ENCODE measurements around the gene TTC28. TPM values are rescaled to one million over a fixed set of nuclear protein-coding genes. Genes with fewer than 3 reads are reported as not detected.

TTC28 gene
- total RNA-seq, 2 donors from 2014 or later: 29.2 to 74.6 TPM

DNA sequence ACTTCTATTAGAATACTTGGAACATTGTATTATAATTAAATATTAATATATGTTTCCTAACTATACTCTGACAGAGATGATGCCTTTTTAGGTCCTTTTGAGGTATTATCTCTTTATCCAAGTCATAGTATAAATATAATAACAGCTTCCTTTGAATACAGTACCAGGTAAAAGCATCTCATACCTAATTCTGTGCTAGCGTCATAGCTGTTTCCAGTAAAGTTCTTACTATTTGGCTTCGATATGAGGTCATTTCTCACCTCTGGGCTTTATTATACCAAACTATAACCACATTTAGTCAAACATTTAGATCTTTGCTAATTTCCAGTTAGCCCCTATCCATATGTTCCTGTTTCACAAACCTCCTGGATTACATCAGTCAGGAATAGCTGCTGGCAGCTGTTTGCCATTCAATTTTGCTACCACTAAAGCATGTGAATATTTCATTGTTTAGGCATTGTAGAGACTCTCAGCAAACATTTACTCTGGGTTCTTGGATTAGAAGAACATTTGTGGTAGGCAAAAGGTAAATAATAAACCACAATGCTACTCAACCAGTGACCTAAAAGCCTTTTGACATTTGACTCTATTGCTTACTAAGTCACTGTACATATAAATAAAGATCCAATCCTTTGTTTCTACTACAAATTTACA, 255.1 kb downstream of the TTC28 start:
- no peaks in the 10 kb centered on the region for H3K36me3 ChIP-seq
- H3K9me3 ChIP-seq: no peaks in the 10 kb centered on the region
- intact Hi-C loops (cut with DNase I): no loop called here
- H3K27ac ChIP-seq: no peak overlapping the region
- DNase-seq (ENCODE audit: low spot score): no peak
- TF ChIP-seq CTCF (IDR thresholded peaks at IDR 0.05) (no peak), POLR2AphosphoS5 (IDR thresholded peaks at IDR 0.05) (no peak), POLR2A (IDR thresholded peaks at IDR 0.05) (no peak)
- 62% methylated on average over 2 of the region's 2 CpGs for WGBS
- no peak overlapping the region for H3K4me3 ChIP-seq
- no peaks in the 10 kb centered on the region for H3K27me3 ChIP-seq (replicated peaks; ENCODE audit: insufficient read depth)
- no peaks in the 10 kb centered on the region for H3K4me1 ChIP-seq (replicated peaks)

- Histone ChIP-seq H3K4me3 (no peak overlapping the region), H3K9me3 (no peaks in the 10 kb centered on the region), H3K27me3 (replicated peaks; ENCODE audit: insufficient read depth) (no peaks in the 10 kb centered on the region), H3K27ac (no peak overlapping the region), H3K36me3 (no peaks in the 10 kb centered on the region), H3K4me1 (replicated peaks) (no peaks in the 10 kb centered on the region)
- intact Hi-C loops (cut with DNase I): no loop called here
- WGBS: 93% methylated on average over 2 of the region's 2 CpGs
- TF ChIP-seq POLR2A (IDR thresholded peaks at IDR 0.05): no peak
- TF ChIP-seq CTCF (IDR thresholded peaks at IDR 0.05): no peak
- TF ChIP-seq POLR2AphosphoS5 (IDR thresholded peaks at IDR 0.05): no peak
- no peak for DNase-seq (ENCODE audit: low spot score)
Observed at GRCh38 chr22:28419919-28420318, 259.7 kb downstream of the TTC28 start.

DNA sequence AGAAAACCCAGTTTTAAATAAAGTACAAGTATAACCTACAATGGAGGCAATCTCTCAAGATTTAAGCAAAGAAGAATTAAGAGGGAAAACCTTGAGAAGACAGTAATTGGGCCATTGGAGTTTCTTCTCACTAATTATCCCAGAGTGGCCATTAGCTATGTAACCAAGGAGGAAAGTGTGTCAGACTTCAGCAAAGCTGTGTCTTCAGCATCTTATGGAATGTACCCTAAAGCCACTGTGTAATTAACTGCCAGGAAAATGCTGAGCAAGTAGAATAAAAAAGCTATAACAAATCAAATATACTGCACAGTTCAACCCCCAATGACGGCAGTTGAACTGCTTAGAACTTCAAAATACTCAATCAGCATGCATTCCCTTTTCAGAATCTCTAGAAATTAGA, 261.6 kb downstream of the TTC28 start:
- 97% methylated on average over 1 of the region's 1 CpG for WGBS
- Histone ChIP-seq H3K27me3 (replicated peaks; ENCODE audit: insufficient read depth) (no peaks in the 10 kb centered on the region), H3K4me3 (no peak overlapping the region), H3K36me3 (no peaks in the 10 kb centered on the region), H3K4me1 (replicated peaks) (no peaks in the 10 kb centered on the region), H3K27ac (no peak overlapping the region), H3K9me3 (no peaks in the 10 kb centered on the region)
- intact Hi-C loops (cut with DNase I): no loop called here
- no peak for TF ChIP-seq POLR2A (IDR thresholded peaks at IDR 0.05)
- no peak for TF ChIP-seq CTCF (IDR thresholded peaks at IDR 0.05)
- TF ChIP-seq POLR2AphosphoS5 (IDR thresholded peaks at IDR 0.05): no peak
- DNase-seq (ENCODE audit: low spot score): no peak

- H3K4me1 ChIP-seq (replicated peaks): no peaks in the 10 kb centered on the region
- DNase-seq (ENCODE audit: low spot score): no peak
- TF ChIP-seq POLR2A (IDR thresholded peaks at IDR 0.05): no peak
- no peak for TF ChIP-seq CTCF (IDR thresholded peaks at IDR 0.05)
- no peak for TF ChIP-seq POLR2AphosphoS5 (IDR thresholded peaks at IDR 0.05)
- H3K4me3 ChIP-seq: no peak overlapping the region
- no peaks in the 10 kb centered on the region for H3K9me3 ChIP-seq
- no peaks in the 10 kb centered on the region for H3K36me3 ChIP-seq
- WGBS: 39% methylated on average over 2 of the region's 2 CpGs
- no peaks in the 10 kb centered on the region for H3K27me3 ChIP-seq (replicated peaks; ENCODE audit: insufficient read depth)
- no peak overlapping the region for H3K27ac ChIP-seq
- intact Hi-C loops (cut with DNase I): no loop called here
Observed at GRCh38 chr22:28417431-28417830, 262.2 kb downstream of the TTC28 start.

DNA sequence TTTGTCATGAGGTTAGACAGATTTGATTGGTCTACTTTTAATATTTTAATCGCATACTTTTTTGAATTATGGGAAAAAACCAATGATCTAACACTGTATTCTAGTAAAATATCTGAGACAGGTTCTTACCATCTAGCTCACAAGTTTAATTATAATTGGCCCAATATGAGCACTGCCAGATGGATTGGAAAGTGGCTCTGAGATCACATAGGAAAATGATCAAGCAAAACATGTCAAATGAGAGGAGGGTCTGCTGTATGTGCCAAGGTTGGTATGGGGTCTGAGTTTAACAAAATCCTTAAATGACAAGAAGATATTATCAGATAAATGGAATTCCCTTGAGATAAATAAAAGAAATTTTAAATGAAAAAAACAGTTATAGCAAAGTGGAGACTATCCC, 264.7 kb downstream of the TTC28 start:
- intact Hi-C loops (cut with DNase I): no loop called here
- Histone ChIP-seq H3K27me3 (replicated peaks; ENCODE audit: insufficient read depth) (no peaks in the 10 kb centered on the region), H3K4me3 (no peak overlapping the region), H3K4me1 (replicated peaks) (no peaks in the 10 kb centered on the region), H3K27ac (no peak overlapping the region), H3K36me3 (no peaks in the 10 kb centered on the region), H3K9me3 (no peaks in the 10 kb centered on the region)
- WGBS: 98% methylated on average over 1 of the region's 1 CpG
- TF ChIP-seq CTCF (IDR thresholded peaks at IDR 0.05) (no peak), POLR2AphosphoS5 (IDR thresholded peaks at IDR 0.05) (no peak), POLR2A (IDR thresholded peaks at IDR 0.05) (no peak)
- no peak for DNase-seq (ENCODE audit: low spot score)
